Heart left ventricle (tissue), 16 donors: ENCODE data around the gene SPATA33. TPM values are rescaled to one million over a fixed set of nuclear protein-coding genes. Genes with fewer than 3 reads are reported as not detected.
"Not testable (repeated sequence)": the region's sequence is repeated elsewhere in the genome, so short reads cannot be mapped to it uniquely, and the experiment has no call there.

Source experiments
- ATAC-seq, 4 donors: fragments of 200-7000 bp; cut with Tn5 transposase; one replicate each; pipeline ENCODE4 v1.9.1; 2020 to 2022; ENCODE audit warnings: moderate library complexity in 4 of 4, mild to moderate bottlenecking in 3 of 4, moderate number of reproducible peaks in 1 of 4
- DNase-seq, 5 donors: peaks; one replicate each; pipeline ENCODE4 v3.0.0-alpha.2; 2020
- H3K27ac ChIP-seq, 12 donors: fragments of 200-600 bp; sonication (generic) in 4 of 12; one replicate each; pipeline versions ENCODE4 v1.5.0 to v1.8.0; 2016 to 2022; ENCODE audit warnings: mild to moderate bottlenecking in 2 of 12
- H3K27me3 ChIP-seq, 9 donors: fragments of 200-600 bp; sonication (generic) in 2 of 9; one replicate each; pipeline versions ENCODE4 v1.5.1 to v1.8.0; 2016 to 2022; ENCODE audit warnings: mild to moderate bottlenecking in 3 of 9
- H3K36me3 ChIP-seq, 9 donors: fragments of 200-600 bp; sonication (generic) in 2 of 9; one replicate each; pipeline versions ENCODE4 v1.5.0 to v1.8.0; 2018 to 2022; ENCODE audit warnings: mild to moderate bottlenecking in 2 of 9
- H3K4me1 ChIP-seq, 12 donors: fragments of 200-600 bp; sonication (generic) in 4 of 12; one replicate each; pipeline versions ENCODE4 v1.5.0 to v1.8.0; 2016 to 2022; ENCODE audit warnings: mild to moderate bottlenecking in 3 of 12
- H3K4me3 ChIP-seq, 12 donors: fragments of 200-600 bp; sonication (generic) in 4 of 12; one replicate each; pipeline versions ENCODE4 v1.5.0 to v1.8.0; 2017 to 2022; ENCODE audit warnings: mild to moderate bottlenecking in 9 of 12, moderate library complexity in 4 of 12
- H3K9me3 ChIP-seq, 12 donors: fragments of 200-600 bp; sonication (generic) in 4 of 12; one replicate each; pipeline versions ENCODE4 v1.5.0 to v1.8.0; 2016 to 2022; ENCODE audit warnings: mild to moderate bottlenecking in 1 of 12
- CTCF ChIP-seq, 12 donors: fragments of 200-600 bp; sonication (generic) in 4 of 12; IDR thresholded peaks; one replicate each; pipeline versions ENCODE4 v1.5.0 to v1.8.0; 2018 to 2022; ENCODE audit warnings: antibody characterized with exemption in 12 of 12, mild to moderate bottlenecking in 5 of 12
- POLR2A ChIP-seq, 2 donors: fragments of 450-650 bp; IDR thresholded peaks; one replicate each; pipeline ENCODE4 v1.6.1; 2017; ENCODE audit warnings: antibody characterized with exemption in 2 of 2, mild to moderate bottlenecking in 2 of 2, moderate library complexity in 2 of 2
- WGBS, 4 donors: extraction: QIAGEN DNeasy Blood & Tissue Kit in 2 of 4; methylation state at CpG; one replicate each; pipeline versions ENCODE4 v1.1.5 to v1.1.7; 2013 to 2018; 5-methylcytosine and 5-hydroxymethylcytosine counted together
- intact Hi-C, 10 donors: fragments of 100-400 bp; cut with DNase I; formaldehyde crosslinking; loops; one replicate each; pipeline versions ENCODE4 v1.11.1 to v1.14.2; 2022
- polyA plus RNA-seq, 2 donors: library from polyadenylated mRNA; stranded (reverse); fragments of 200-250 nt; gene quantifications; one replicate each; pipeline ENCODE4 v1.2.3, GENCODE V29; 2013
- total RNA-seq, 9 donors: library from RNA; depleted of rRNA in 2 of 9; stranded (reverse); fragments of >200 nt in 2 of 9; fragmentation: NEBNext Ultra II Directional in 3 of 9; extraction: Animal tissue kit (Norgen Biotek cat#: 25700) in 3 of 9; gene quantifications; one replicate each; pipeline versions ENCODE4 v1.1.0 to v1.2.4, GENCODE V29; 2016 to 2023
- donor health status: ischemic (EF 13 %, LVEDD 7.1; RV severe dilation, severe dysfunction).
- donor health status: healthy with polysubstance abuse.
- donor health status: DM: no; HTN: yes; CAD: no.
- donor health status: DM: no; HTN: no; CAD: no.
- donor health status: ischemic (EF 25% LVEDD 6.9; RV normal size, moderate dysfunction).
- donor health status: ischemic (EF 25% LVEDD 5.7; RV mildly dilated, moderate dysfunction).
- donor health status: healthy.
- donor health status: DM: yes; HTN: yes; CAD: no.
- donor health status: ischemic (EF 35%, LVEDD 5.7; RV mildly dilated, moderate dysfunction).
- donor health status: nonischemic (EF 11% LVEDD 7.7; RV severe dilation, severe dysfunction).
- donor health status: DM: yes; HTN: yes; CAD: no.
- donor health status: PGD.
- donor health status: ischemic (EF 29% LVEDD 5.4; RV normal size, mild dysfunction).
- donor health status: nonischemic (EF 23%, LVEDD 6.1; RV moderate dilation, normal function).

The SPATA33 gene
- total and polyA plus RNA-seq, 11 donors = 0.94 to 5.1 (median 3.0) TPM

- H3K9me3 ChIP-seq = no peaks in the 10 kb centered on the region
- no peaks in the 10 kb centered on the region for H3K27me3 ChIP-seq
- 11 to 25% (median 14%) methylated on average over 21 to 42 of the region's 42 CpGs for WGBS, 4 donors
- H3K36me3 ChIP-seq = peaks cover 0 to 33% (median 17%) of the 10 kb centered on the region in 9 donors
- ATAC-seq (peak; percentile 16 to 29 (median 22)), DNase-seq (no peak)
- intact Hi-C loops = no loop called here
- peaks cover 0 to 16% (median 8%) of the 10 kb centered on the region in 12 donors for H3K4me1 ChIP-seq
- peak overlapping the region; percentile 66 to 99 (median 84) for H3K4me3 ChIP-seq
- no peak for TF ChIP-seq POLR2A (IDR thresholded peaks at IDR 0.05)
- no peak for TF ChIP-seq CTCF (IDR thresholded peaks at IDR 0.05)
- peak overlapping the region; percentile 84 to 98 (median 91) for H3K27ac ChIP-seq
These were observed 29.7 kb downstream of the SPATA33 start for GRCh38 chr16:89687092-89687940.

- H3K27ac ChIP-seq = no peak overlapping the region
- intact Hi-C loops = no loop called here
- TF ChIP-seq CTCF (IDR thresholded peaks at IDR 0.05) = no peak
- no peak for TF ChIP-seq POLR2A (IDR thresholded peaks at IDR 0.05)
- WGBS, 4 donors = 91 to 98% (median 93%) methylated on average over 5 of the region's 5 CpGs
- no peaks in the 10 kb centered on the region for H3K9me3 ChIP-seq
- H3K27me3 ChIP-seq = no peaks in the 10 kb centered on the region
- H3K36me3 ChIP-seq = peaks cover 0 to 44% (median 26%) of the 10 kb centered on the region in 9 donors
- H3K4me1 ChIP-seq = peaks cover 0 to 16% (median 8%) of the 10 kb centered on the region in 12 donors
- ATAC-seq (no peak), DNase-seq (peak in 1 of 5 donors; percentile 22)
- H3K4me3 ChIP-seq = no peak overlapping the region
These were observed 30.8 kb downstream of the SPATA33 start for GRCh38 chr16:89688395-89688794.

- no peak for ATAC-seq
- peaks cover 0 to 16% (median 8%) of the 10 kb centered on the region in 12 donors for H3K4me1 ChIP-seq
- no peak overlapping the region for H3K27ac ChIP-seq
- no peaks in the 10 kb centered on the region for H3K27me3 ChIP-seq
- H3K36me3 ChIP-seq = peaks cover 0 to 51% (median 33%) of the 10 kb centered on the region in 9 donors
- no peaks in the 10 kb centered on the region for H3K9me3 ChIP-seq
- intact Hi-C loops = no loop called here
- no peak for DNase-seq
- H3K4me3 ChIP-seq = no peak overlapping the region
- 95 to 98% (median 95%) methylated on average over 13 of the region's 13 CpGs for WGBS, 4 donors
- no peak for TF ChIP-seq CTCF (IDR thresholded peaks at IDR 0.05)
- no peak for TF ChIP-seq POLR2A (IDR thresholded peaks at IDR 0.05)
These were observed 31.5 kb downstream of the SPATA33 start for GRCh38 chr16:89689142-89689541.

- intact Hi-C loops = not testable (repeated sequence)
- peaks cover 0 to 16% (median 8%) of the 10 kb centered on the region in 12 donors for H3K4me1 ChIP-seq
These were observed 32.0 kb downstream of the SPATA33 start for GRCh38 chr16:89689621-89690020.

More at GRCh38 chr16:89689621-89690020, 32.0 kb downstream of the SPATA33 start:
- H3K27ac ChIP-seq, H3K9me3 ChIP-seq, H3K27me3 ChIP-seq, DNase-seq, H3K4me3 ChIP-seq, ATAC-seq: not testable (repeated sequence)
- 84 to 100% (median 90%) methylated on average over 4 of the region's 4 CpGs for WGBS, 4 donors
- H3K36me3 ChIP-seq = peaks cover 0 to 55% (median 37%) of the 10 kb centered on the region in 9 donors
